Activated CD8-positive, alpha-beta memory T cell treated with anti-CD3 and anti-CD28 coated beads, Interleukin-2, amount 50 U/mL, for 4 hours (primary cell): ENCODE measurements around the gene GRB10.

Experiments
- DNase-seq: peaks from one replicate; pipeline ENCODE4 v3.0.0-alpha.2; 2020

Gene GRB10

DNA sequence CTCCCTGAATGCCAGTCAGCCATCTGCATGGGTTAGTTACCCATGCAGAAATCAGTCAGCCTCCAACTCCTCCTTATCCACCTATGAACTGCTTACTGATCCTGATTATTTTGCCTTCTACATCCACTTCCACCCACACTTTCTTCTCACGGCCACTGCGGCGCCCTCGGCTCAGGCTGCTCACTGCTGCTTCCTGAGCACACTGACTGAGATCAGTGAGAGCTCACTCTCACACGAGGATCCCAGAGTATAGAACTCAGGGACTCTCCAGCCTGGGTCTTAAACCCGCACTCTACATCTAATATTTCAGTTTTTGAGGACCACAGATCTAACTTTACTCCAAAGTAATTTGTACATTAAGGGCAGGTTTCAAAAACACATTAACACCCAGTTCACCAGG lies 64.4 kb downstream of the GRB10 start:
- no peak for DNase-seq

DNA sequence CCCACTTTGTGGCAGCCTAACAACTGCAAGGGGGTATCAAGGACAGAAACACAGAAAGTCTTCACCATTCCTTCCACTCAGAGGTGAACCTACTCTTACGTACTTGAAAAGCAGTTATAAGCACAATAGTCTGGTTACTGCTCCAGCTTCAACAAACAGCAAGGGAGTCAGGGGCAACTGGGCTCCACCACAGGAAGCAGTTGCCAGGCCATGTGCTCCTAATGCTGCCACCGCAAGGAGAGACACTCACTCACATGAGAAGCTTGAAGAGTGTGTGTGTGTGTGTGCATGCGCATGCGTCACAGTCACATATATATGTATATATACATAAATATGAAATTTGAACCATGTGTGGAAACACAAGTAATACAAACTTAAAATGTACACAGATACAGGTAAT lies 65.5 kb downstream of the GRB10 start:
- no peak for DNase-seq

GRCh38 chr7:50714857-50715256 lies 67.8 kb downstream of the GRB10 start:
- no peak for DNase-seq

DNA sequence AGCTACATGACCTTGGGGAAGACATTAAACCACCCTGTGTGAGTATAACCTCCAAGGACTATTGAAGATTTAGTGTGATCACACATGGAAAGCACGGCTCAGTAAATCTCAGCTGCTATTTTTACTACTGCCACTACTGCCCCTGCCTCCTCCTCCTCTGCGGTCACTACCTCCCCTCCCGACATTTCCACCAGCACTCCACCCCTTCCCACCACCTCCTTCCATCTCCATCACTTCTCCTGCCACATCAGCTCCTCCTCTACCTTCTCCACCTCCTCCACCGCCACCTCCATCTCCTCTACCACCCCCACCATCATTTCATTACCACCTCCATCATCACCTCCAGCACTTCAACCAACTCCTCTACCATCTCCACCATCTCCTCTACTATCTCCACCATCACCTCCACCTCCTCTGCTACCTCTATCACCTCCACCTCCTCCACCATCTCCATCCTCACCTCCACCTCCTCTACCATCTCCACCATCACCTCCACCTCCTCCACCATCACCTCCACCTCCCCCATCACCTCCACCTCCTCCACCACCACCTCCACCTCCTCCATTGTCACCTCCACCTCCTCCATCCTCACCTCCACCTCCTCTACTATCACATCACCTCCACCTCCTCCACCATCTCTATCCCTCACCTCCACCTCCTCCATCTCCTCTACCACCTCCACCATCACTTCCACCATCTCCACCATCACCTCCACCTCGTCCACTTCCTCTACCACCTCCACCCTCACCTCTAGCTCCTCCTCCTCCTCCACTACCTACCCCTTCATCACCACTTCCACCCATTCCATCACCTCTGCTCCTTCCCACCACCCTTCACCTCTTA lies 69.4 kb downstream of the GRB10 start:
- no peak for DNase-seq

- DNase-seq: no peak
These were observed 70.2 kb downstream of the GRB10 start for GRCh38 chr7:50712252-50713122.

- DNase-seq: no peak
These were observed 71.2 kb downstream of the GRB10 start for GRCh38 chr7:50711271-50712175.

DNA sequence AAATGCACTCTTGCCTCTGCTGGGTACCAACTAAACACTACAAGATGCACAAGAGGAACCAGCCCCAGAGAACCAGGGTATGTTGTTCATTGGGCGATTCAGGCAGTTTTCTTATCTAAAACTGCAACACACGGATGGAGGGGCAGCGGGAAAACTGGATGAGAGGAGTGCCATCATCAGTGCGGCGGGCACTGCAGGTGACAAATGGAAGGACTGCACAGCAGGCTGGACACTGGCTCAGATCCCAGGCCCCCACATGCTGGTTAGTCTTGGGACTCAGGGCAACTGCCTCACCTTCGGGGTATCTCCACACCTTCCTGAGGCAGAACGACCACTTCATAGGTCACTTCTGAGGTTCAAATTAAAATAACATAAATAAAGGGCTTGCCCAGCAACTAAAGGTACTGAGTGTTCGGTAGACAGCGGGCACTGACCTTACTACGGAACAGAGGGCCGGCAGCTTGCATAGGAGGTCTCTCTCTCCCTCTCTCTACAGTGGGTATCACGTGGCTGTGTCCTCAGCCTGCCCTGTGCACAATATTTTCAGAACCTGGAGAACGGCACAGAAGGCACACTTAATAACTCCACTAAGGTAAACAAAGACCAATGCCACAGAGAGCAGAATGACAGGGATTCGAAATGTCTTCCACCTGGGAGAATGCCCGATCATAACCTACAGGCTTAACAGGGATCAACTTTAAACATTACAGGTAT lies 72.1 kb downstream of the GRB10 start:
- no peak for DNase-seq

GRCh38 chr7:50709151-50709550 lies 73.5 kb downstream of the GRB10 start:
- DNase-seq: no peak

- DNase-seq: no peak
These were observed 75.3 kb downstream of the GRB10 start for GRCh38 chr7:50707236-50708006.

DNA sequence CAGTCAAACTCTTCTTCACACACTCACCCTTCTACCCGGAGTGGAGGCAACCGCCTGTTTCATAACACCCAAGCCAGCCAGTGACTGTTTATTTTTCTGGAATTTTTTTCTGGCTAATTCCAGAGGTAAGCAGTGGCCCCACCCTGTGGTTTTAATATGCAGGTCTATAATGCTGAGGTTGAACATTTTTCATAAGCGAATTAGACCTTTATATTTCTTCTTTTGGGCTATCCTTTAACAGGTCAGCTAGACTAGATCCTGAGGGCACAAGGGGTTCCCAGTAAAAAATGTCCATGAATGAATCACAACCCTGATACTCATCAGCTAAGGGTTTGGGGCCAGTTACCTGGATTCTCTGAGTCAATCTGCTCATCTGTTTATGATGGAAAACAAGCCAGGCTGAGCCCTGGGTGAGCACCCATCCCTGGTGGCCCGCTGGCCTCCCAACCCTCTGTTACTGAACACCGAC lies 76.2 kb downstream of the GRB10 start:
- DNase-seq: no peak

DNA sequence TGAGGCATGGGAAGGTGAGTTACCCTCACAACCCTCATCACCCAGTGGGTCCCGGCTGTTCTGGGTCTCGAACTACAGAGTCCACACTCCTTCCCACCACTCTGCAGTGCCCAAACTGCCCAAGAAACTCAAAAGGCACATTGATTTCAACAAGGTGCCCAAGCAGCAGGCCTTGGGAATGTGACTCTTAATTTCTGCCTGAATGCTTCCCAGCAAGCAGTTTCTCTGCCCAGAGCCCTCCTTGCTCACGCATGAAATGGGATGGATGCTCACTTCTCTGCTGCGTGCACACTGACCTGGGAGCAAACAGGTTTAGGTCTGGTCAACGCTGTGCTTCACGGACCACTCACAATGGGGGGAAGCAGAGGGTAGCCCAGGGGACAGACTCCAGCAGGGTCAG lies 77.9 kb downstream of the GRB10 start:
- no peak for DNase-seq

GRCh38 chr7:50703654-50704053 lies 79.0 kb downstream of the GRB10 start:
- DNase-seq: no peak

DNA sequence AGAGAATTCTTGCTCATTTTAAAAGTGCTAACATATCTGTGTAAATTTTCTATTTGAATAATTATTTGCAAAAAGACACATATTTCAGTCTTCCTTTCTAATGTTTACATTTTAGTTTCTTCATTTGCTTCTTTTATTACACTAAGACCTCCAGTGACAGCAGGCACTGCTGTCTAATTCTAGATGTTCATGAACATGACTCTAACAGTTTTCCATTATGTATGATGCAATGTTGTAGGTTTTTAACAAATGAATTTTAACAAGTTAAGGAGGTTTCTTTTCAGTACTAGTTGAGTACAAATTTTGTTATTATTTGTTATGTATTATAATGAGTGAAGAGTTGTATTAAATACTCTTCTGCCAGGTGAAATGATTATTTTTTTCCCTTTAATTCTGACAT lies 83.6 kb downstream of the GRB10 start:
- DNase-seq: no peak

- no peak for DNase-seq
These were observed 84.9 kb downstream of the GRB10 start for GRCh38 chr7:50697748-50698147.

DNA sequence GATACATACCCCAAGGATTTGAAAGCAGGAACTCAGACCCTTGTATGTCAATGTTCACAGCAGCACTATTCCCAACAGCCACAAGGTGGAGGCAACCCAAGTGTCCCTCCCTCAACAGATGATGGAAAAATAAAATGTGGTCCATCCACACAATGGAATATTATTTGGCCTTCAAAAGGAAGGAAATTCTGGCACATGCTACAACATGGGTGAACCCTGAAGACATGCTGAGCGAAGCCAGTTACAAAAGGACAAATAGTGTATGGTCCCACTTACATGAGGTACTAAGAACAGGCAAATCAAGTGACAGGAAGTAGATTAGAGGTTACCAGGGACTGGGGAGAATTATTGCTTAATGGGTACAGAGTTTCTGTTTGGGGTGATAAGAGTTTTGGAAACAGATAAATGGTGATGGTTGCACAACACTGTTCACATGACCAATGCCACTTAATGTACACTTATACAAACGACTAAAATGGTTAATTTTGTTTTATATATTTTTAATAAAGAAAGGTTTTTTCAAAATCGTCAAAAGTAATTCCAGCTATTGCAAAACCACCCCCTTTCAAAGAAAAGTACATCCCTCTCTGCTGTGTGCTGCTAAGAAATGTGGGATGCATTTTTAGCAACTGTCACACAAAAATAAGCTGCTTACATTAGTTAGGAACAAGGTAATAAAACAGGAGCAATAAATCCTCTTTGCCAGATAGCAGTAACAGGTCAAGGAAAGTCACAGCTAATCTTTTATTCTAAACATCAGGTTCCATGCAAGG lies 85.7 kb downstream of the GRB10 start:
- no peak for DNase-seq

DNA sequence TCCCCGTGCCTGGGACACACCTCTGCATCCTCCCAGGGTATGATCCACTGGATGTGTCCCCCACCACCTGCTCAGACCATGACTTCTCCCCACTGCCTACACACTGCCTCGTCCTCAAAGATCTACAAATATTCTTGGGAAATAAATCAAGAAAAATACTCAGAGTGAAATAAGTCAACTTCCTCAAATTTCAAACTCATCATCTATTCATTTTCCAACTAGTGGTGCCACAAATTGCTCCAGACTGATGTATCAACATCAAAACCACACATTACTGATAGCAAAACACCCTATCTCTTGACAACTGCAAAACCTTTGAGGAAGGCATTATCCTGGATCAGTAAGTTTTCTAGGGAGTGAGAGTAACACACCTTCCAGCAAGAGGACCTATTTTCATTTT lies 87.7 kb downstream of the GRB10 start:
- no peak for DNase-seq

DNA sequence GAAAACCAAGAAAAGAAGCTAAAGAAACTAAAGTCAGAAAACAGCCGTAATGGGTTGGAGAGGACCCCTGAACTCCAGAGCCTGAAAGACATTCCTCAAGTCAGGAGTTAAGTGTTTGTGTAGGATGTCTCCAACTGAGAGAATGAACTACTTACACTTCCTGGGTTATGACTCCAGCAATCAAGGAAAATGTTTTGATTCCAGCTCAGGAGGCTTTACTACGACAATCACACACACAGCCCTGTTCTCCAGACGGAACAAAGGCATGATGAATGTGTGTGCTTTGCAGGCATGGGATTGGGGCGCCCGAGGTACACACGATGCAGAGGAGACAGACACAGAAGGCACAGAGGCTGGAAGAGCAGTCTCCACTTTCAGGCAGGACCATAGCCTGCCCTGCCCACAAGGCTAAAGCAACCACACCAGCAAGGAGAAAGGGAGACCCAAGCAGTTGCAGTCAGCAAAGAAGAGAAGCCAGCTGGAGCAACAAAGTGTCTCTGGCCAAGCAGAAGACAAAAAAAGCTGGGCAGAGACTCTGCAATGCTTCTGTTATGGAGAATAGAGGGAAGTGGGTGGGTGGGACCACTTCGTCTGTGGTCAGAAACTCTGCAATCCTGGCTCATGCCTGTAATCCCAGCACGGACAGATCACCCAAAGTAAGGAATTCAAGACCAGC lies 89.1 kb downstream of the GRB10 start:
- DNase-seq: no peak

DNA sequence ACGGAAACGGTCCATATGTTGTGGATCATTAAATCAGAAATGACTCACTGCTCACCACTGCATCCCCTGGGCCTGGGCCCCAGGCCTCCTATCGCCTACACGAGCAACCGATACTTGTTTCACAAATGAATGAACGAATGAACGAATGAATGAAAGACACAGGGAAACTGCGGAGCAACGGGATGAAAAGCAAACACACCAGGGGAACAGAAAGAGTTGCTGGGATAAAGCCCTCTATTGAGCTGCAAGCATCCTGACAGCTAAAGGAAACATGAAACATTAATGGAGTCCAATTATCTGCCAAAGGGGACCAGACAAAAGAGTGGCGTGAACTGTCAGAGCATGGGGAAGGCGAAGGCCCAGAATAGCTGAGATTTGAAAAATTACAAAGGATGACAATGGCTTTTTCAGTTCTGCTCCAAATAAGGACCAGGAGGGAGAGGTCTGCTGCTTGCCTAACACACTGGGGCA lies 92.1 kb downstream of the GRB10 start:
- DNase-seq: no peak

DNA sequence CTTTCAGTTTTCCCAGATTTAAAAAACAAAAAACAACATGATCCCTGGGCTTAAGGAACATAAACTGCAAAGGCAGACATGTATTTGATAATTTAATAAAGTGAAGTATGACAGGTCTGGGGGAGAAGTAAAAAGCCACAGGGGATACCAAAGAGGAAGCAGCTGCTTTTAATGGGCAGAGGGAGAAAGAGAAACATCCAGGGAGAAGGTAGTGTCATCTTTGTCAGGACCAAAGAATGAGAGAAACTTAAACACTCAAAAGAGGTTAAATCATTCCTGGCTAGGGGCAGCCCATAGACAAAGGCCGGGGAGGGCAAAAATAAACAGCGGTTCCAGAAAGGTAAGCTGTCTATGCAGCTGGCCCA lies 94.5 kb downstream of the GRB10 start:
- no peak for DNase-seq
